WTC11 (cell line): ENCODE measurements around the gene PIMREG. TPM values are rescaled to one million over a fixed set of nuclear protein-coding genes. Genes with fewer than 3 reads are reported as not detected.
A peak's percentile ranks its signal among the peaks of the same experiment; 100 is the strongest.

Experiments
- ATAC-seq: fragments of 200-7000 bp; cut with Tn5 transposase; 2 replicates; pipeline ENCODE4 v1.10.0; 2021; ENCODE audit warnings: mild to moderate bottlenecking, moderate library complexity
- CTCF ChIA-PET: fragments of 300-600 bp; sonication (Branson Sonifier 250); formaldehyde crosslinking; loops from one replicate; lab custom pipeline; 2021; ENCODE audit warnings: antibody characterized with exemption; lab: Charles Lee
- POLR2A ChIA-PET: fragments of 350-600 bp; sonication (Branson Sonifier 250); formaldehyde crosslinking; loops from one replicate; lab custom pipeline; 2021; ENCODE audit warnings: antibody characterized with exemption; lab: Charles Lee
- DNase-seq: peaks from one replicate; pipeline ENCODE4 v3.0.0; 2021; ENCODE audit warnings: low spot score
- H3K27ac Mint-ChIP-seq: 2 replicates; pipeline ENCODE4 v1.8.0; 2021; ENCODE audit warnings: mixed read lengths
- H3K27me3 Mint-ChIP-seq: 2 replicates; pipeline ENCODE4 v1.8.0; 2021; ENCODE audit warnings: low read depth, mild to moderate bottlenecking, moderate library complexity, mixed read lengths
- H3K36me3 Mint-ChIP-seq: 2 replicates; pipeline ENCODE4 v1.8.0; 2021; ENCODE audit warnings: mixed read lengths
- H3K4me1 Mint-ChIP-seq: 2 replicates; pipeline ENCODE4 v1.8.0; 2022; ENCODE audit warnings: mixed read lengths
- H3K4me3 Mint-ChIP-seq: 2 replicates; pipeline ENCODE4 v1.8.0; 2021; ENCODE audit warnings: mild to moderate bottlenecking, moderate library complexity, mixed read lengths
- H3K9me3 Mint-ChIP-seq: 2 replicates; pipeline ENCODE4 v1.8.0; 2021; ENCODE audit warnings: mixed read lengths
- AR ChIP-seq: fragments of 250-450 bp; sonication (Bioruptor Pico); IDR thresholded peaks from 2 replicates; pipeline ENCODE4 v1.9.0; 2021; ENCODE audit warnings: mild to moderate bottlenecking
- ARID4B ChIP-seq: sonication (generic); formaldehyde crosslinking; IDR thresholded peaks from 2 replicates; pipeline ENCODE4 v1.8.0; 2023; ENCODE audit warnings: missing genetic modification reagents, mild to moderate bottlenecking, borderline replicate concordance
- GABPB1 ChIP-seq: sonication (generic); formaldehyde crosslinking; IDR thresholded peaks from 2 replicates; pipeline ENCODE4 v1.8.1; 2023; ENCODE audit warnings: mild to moderate bottlenecking, missing genetic modification reagents
- NR2C2 ChIP-seq: sonication (generic); formaldehyde crosslinking; IDR thresholded peaks from 2 replicates; pipeline ENCODE4 v1.8.0; 2022; ENCODE audit warnings: mild to moderate bottlenecking, missing genetic modification reagents
- NR3C1 ChIP-seq: sonication (generic); formaldehyde crosslinking; conservative IDR thresholded peaks from 2 replicates; pipeline ENCODE4 v1.8.1; 2023; ENCODE audit warnings: low read depth, mild to moderate bottlenecking, missing genetic modification reagents
- PRDM15 ChIP-seq: sonication (generic); formaldehyde crosslinking; IDR thresholded peaks from 2 replicates; pipeline ENCODE4 v1.8.0; 2022; ENCODE audit warnings: missing genetic modification reagents
- SOX15 ChIP-seq: fragments of 250-450 bp; sonication (Bioruptor Pico); IDR thresholded peaks from 2 replicates; pipeline ENCODE4 v1.9.0; 2021; ENCODE audit warnings: mild to moderate bottlenecking
- ZNF121 ChIP-seq: sonication (generic); formaldehyde crosslinking; IDR thresholded peaks from 2 replicates; pipeline ENCODE4 v1.8.0; 2023; ENCODE audit warnings: missing genetic modification reagents
- ZNF232 ChIP-seq: sonication (generic); formaldehyde crosslinking; IDR thresholded peaks from 2 replicates; pipeline ENCODE4 v1.8.0; 2022; ENCODE audit warnings: mild to moderate bottlenecking, missing genetic modification reagents
- total RNA-seq: library from RNA; stranded (reverse); gene quantifications from 3 replicates; pipeline ENCODE4 v1.2.3, GENCODE V29; 2021
- TF ChIP-seq, protein P1 (sequence below): fragments of 250-450 bp; sonication (Bioruptor Pico); IDR thresholded peaks from 2 replicates; pipeline ENCODE4 v1.8.0; 2021; ENCODE audit warnings: mild to moderate bottlenecking

Gene PIMREG
- total RNA-seq, 1 experiment from 2014 or later, result 92.2 TPM

- TF ChIP-seq ARID4B, result no peak
- no peak for TF ChIP-seq NR2C2 (CRISPR knock-in tag)
- TF ChIP-seq, protein P1, sequence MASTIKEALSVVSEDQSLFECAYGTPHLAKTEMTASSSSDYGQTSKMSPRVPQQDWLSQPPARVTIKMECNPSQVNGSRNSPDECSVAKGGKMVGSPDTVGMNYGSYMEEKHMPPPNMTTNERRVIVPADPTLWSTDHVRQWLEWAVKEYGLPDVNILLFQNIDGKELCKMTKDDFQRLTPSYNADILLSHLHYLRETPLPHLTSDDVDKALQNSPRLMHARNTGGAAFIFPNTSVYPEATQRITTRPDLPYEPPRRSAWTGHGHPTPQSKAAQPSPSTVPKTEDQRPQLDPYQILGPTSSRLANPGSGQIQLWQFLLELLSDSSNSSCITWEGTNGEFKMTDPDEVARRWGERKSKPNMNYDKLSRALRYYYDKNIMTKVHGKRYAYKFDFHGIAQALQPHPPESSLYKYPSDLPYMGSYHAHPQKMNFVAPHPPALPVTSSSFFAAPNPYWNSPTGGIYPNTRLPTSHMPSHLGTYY (CRISPR knock-in tag), result no peak
Observed at GRCh38 chr17:6456914-6457687, 12.8 kb downstream of the PIMREG start (continued).

- Mint-ChIP-seq H3K27ac (no peak overlapping the region), H3K36me3 (no peaks in the 10 kb centered on the region), H3K4me3 (no peak overlapping the region), H3K27me3 (no peaks in the 10 kb centered on the region; the same call in 1 of the 2 replicates), H3K4me1 (peaks cover 41% of the 10 kb centered on the region), H3K9me3 (no peaks in the 10 kb centered on the region)
- no peak for ATAC-seq
- no peak for DNase-seq
- CTCF ChIA-PET, result interaction anchor here (1.0 kb wide), 1 partner anchor 38 kb away, joined by 3 read pairs; no protein-coding TSS in a partner anchor
- no peak for TF ChIP-seq SOX15 (CRISPR knock-in tag)
- TF ChIP-seq GABPB1 (CRISPR knock-in tag), result no peak
- TF ChIP-seq PRDM15, result peak; percentile 74
- POLR2A ChIA-PET, result no interaction called here
Observed at GRCh38 chr17:6457688-6458459, 13.6 kb downstream of the PIMREG start.

DNA sequence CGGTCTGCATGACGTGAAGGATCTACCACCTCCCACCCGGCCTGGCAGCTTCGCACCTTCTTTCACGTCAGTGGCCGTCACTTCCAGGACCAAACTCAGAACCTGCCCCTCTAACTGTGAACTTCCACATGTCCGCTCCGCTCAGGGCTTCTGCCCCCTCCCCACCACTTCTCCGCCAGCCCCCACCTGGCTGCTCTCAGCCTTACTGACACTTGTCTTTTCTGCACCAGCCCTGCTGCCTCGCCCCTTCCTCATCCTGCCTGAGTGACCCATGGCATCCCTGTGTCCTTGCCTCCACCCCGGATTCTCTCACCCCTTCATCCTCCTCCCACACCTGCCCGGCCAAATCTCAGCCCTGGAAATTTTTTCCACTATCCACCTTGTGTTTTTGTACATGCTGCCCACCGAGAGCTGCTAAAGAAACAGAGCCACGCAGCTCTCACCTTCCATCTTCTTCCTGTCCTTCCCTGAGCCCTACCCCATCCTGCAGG, 14.2 kb downstream of the PIMREG start:
- CTCF ChIA-PET, result interaction anchor here (1.0 kb wide), 1 partner anchor 37 kb away, joined by 3 read pairs; no protein-coding TSS in a partner anchor
- ATAC-seq, result no peak
- H3K27me3 Mint-ChIP-seq, result no peaks in the 10 kb centered on the region; the same call in 1 of the 2 replicates
- TF ChIP-seq SOX15 (CRISPR knock-in tag) (no peak), AR (CRISPR knock-in tag) (no peak), NR3C1 (CRISPR knock-in tag) (no peak), ZNF121 (CRISPR knock-in tag) (no peak), ZNF232 (no peak)
- TF ChIP-seq, all 79 proteins: peak for 0
- Mint-ChIP-seq H3K4me3 (no peak overlapping the region), H3K36me3 (no peaks in the 10 kb centered on the region), H3K9me3 (no peaks in the 10 kb centered on the region), H3K4me1 (peaks cover 35% of the 10 kb centered on the region), H3K27ac (no peak overlapping the region)
- DNase-seq, result no peak
- POLR2A ChIA-PET, result no interaction called here
